Panc1 (cell line): ENCODE data around the gene KCNQ1OT1. TPM values are rescaled to one million over a fixed set of nuclear protein-coding genes. Genes with fewer than 3 reads are reported as not detected.

ENCODE experiments used
- ATAC-seq: fragments of 200-7000 bp; cut with Tn5 transposase; 2 replicates; pipeline ENCODE4 v1.9.1; 2020; ENCODE audit warnings: mild to moderate bottlenecking, moderate library complexity
- BruUV-seq: library from RNA; stranded (reverse); fragments of 400-500 nt; replicated peaks from 2 replicates; lab custom pipeline; 2021; lab: Mats Ljungman, UMichigan
- CTCF ChIA-PET: fragments of 300-600 bp; sonication (Branson Sonifier 250); formaldehyde crosslinking; loops from one replicate; lab custom pipeline; 2022; ENCODE audit warnings: antibody characterized with exemption; lab: Charles Lee
- POLR2A ChIA-PET: fragments of 300-600 bp; sonication (Branson Sonifier 250); formaldehyde crosslinking; loops from one replicate; lab custom pipeline; 2022; ENCODE audit warnings: antibody characterized with exemption; lab: Charles Lee
- DNase-seq: peaks from one replicate; pipeline ENCODE4 v3.0.0-alpha.2; 2010; ENCODE audit warnings: low read depth, low spot score
- H3K27ac ChIP-seq: 2 replicates; pipeline ENCODE4 v1.5.1; 2011; ENCODE audit warnings: mild to moderate bottlenecking, low read length, inconsistent platforms
- H3K27me3 ChIP-seq: fragments of 200-500 bp; sonication (Bioruptor generic); 2 replicates; pipeline ENCODE4 v1.6.0; 2014; ENCODE audit warnings: low read length, inconsistent platforms; ENCODE audit not compliant: control insufficient read depth, insufficient read depth
- H3K36me3 ChIP-seq: fragments of 200-500 bp; sonication (Bioruptor generic); 2 replicates; pipeline ENCODE4 v1.5.1; 2014; ENCODE audit warnings: inconsistent platforms, mild to moderate bottlenecking, low read length, moderate library complexity; ENCODE audit not compliant: control insufficient read depth, insufficient read depth
- H3K4me1 ChIP-seq: 2 replicates; pipeline ENCODE4 v1.5.1; 2011; ENCODE audit warnings: inconsistent platforms, mild to moderate bottlenecking, low read length, moderate library complexity; ENCODE audit not compliant: control insufficient read depth, insufficient read depth
- H3K4me3 ChIP-seq, 2 experiments: 2 replicates each; pipeline ENCODE4 v1.5.1; 2011 to 2012; ENCODE audit warnings: low read depth in 2 of 2, low read length in 2 of 2, mild to moderate bottlenecking in 2 of 2, inconsistent platforms in 1 of 2, moderate library complexity in 1 of 2
- H3K9me3 ChIP-seq: fragments of 200-500 bp; sonication (Bioruptor generic); 2 replicates; pipeline ENCODE4 v1.5.1; 2014; ENCODE audit warnings: low read depth, mild to moderate bottlenecking, inconsistent platforms, low read length, moderate library complexity; ENCODE audit not compliant: control insufficient read depth, insufficient read depth
- CTCF ChIP-seq: fragments of 450-650 bp; IDR thresholded peaks from 2 replicates; pipeline ENCODE4 v1.5.1; 2017; ENCODE audit warnings: mild to moderate bottlenecking
- POLR2AphosphoS5 ChIP-seq: IDR thresholded peaks from 2 replicates; pipeline ENCODE4 v1.6.1; 2012; ENCODE audit warnings: mild to moderate bottlenecking, low read depth, low read length, moderate library complexity
- REST ChIP-seq, 2 experiments: IDR thresholded peaks; 2 replicates each; pipeline ENCODE4 v1.6.1; 2011 to 2012; ENCODE audit warnings: low read depth in 2 of 2, control low read depth in 1 of 2, low read length in 1 of 2, mild to moderate bottlenecking in 1 of 2, moderate library complexity in 1 of 2; ENCODE audit not compliant: insufficient read depth in 1 of 2
- SIN3A ChIP-seq: IDR thresholded peaks from 2 replicates; pipeline ENCODE4 v1.6.1; 2012; ENCODE audit warnings: low read depth, mild to moderate bottlenecking, low read length, moderate library complexity, borderline replicate concordance; ENCODE audit not compliant: insufficient read depth
- TCF7L2 ChIP-seq: IDR thresholded peaks from 2 replicates; pipeline ENCODE4 v1.6.1; 2011; ENCODE audit warnings: mild to moderate bottlenecking, low read depth, low read length, inconsistent platforms
- in situ Hi-C: cut with HindIII; loops from 2 replicates; pipeline ENCODE4 v1.10.0; 2016; ENCODE audit warnings: low sequenced_read_pairs, low pct_unique_long_range_greater_than_20kb
- intact Hi-C: fragments of 100-400 bp; cut with micrococcal nuclease; formaldehyde crosslinking; loops from one replicate; pipeline ENCODE4 v1.10.0; 2022; ENCODE audit not compliant: unreplicated experiment
- total RNA-seq: library from RNA; stranded (reverse); gene quantifications from one replicate; pipeline ENCODE4 v1.2.1, GENCODE V29; 2021; ENCODE audit not compliant: unreplicated experiment

The KCNQ1OT1 gene
- total RNA-seq, 1 experiment from 2014 or later, result 1.3 TPM

GRCh38 chr11:2667940-2668339, 31.9 kb downstream of the KCNQ1OT1 start:
- intact Hi-C loops, result no loop called here
- TF ChIP-seq SIN3A (no peak), TCF7L2 (no peak), POLR2AphosphoS5 (no peak), REST (IDR thresholded peaks at IDR 0.05; ENCODE audit: insufficient read depth in 1 of 2, low read depth in 2 of 2, low read length in 1 of 2) (no peak), CTCF (no peak)
- no peaks in the 10 kb centered on the region for H3K36me3 ChIP-seq
- DNase-seq (no peak), ATAC-seq (no peak)
- in situ Hi-C loops, result no loop called here
- H3K27me3 ChIP-seq, result no peaks in the 10 kb centered on the region
- no peaks in the 10 kb centered on the region for H3K9me3 ChIP-seq
- no TSS peak for BruUV-seq
- ChIA-PET POLR2A (no interaction called here), CTCF (no interaction called here)
- no peak overlapping the region for H3K4me3 ChIP-seq
- H3K4me1 ChIP-seq, result no peaks in the 10 kb centered on the region
- H3K27ac ChIP-seq, result no peak overlapping the region

- no TSS peak for BruUV-seq
- CTCF ChIA-PET, result no interaction called here
- no peak for TF ChIP-seq CTCF
- no peak for TF ChIP-seq POLR2AphosphoS5
- no peak for TF ChIP-seq REST (IDR thresholded peaks at IDR 0.05; ENCODE audit: insufficient read depth in 1 of 2, low read depth in 2 of 2, low read length in 1 of 2)
- TF ChIP-seq TCF7L2, result no peak
- no peak for TF ChIP-seq SIN3A
- H3K4me3 ChIP-seq, result no peak overlapping the region
- no peaks in the 10 kb centered on the region for H3K36me3 ChIP-seq
- intact Hi-C loops, result no loop called here
- ATAC-seq (peak; percentile 39; the same call in 1 of the 2 replicates), DNase-seq (no peak)
- H3K27me3 ChIP-seq, result no peaks in the 10 kb centered on the region
- H3K9me3 ChIP-seq, result no peaks in the 10 kb centered on the region
- POLR2A ChIA-PET, result no interaction called here
- H3K27ac ChIP-seq, result no peak overlapping the region
- H3K4me1 ChIP-seq, result no peaks in the 10 kb centered on the region
- in situ Hi-C loops, result no loop called here
Measured at GRCh38 chr11:2666828-2667570, 32.8 kb downstream of the KCNQ1OT1 start.
